ENCODE data around the gene MASTL.

- TF ChIP-seq CTCF (IDR thresholded peaks at IDR 0.05) = no peak
- TF ChIP-seq ZFX (IDR thresholded peaks at IDR 0.05; ENCODE audit: borderline replicate concordance) = no peak
Observed at GRCh38 chr10:27235706-27236105, 80.6 kb downstream of the MASTL start.
